Measurements from ENCODE around the gene FLNC. TPM values are rescaled to one million over a fixed set of nuclear protein-coding genes. Genes with fewer than 3 reads are reported as not detected.

FLNC gene
- total RNA-seq (32.8 and 60.7 TPM in 2 replicates), polyA plus RNA-seq (40.4 and 46.6 TPM in 2 replicates)

DNA sequence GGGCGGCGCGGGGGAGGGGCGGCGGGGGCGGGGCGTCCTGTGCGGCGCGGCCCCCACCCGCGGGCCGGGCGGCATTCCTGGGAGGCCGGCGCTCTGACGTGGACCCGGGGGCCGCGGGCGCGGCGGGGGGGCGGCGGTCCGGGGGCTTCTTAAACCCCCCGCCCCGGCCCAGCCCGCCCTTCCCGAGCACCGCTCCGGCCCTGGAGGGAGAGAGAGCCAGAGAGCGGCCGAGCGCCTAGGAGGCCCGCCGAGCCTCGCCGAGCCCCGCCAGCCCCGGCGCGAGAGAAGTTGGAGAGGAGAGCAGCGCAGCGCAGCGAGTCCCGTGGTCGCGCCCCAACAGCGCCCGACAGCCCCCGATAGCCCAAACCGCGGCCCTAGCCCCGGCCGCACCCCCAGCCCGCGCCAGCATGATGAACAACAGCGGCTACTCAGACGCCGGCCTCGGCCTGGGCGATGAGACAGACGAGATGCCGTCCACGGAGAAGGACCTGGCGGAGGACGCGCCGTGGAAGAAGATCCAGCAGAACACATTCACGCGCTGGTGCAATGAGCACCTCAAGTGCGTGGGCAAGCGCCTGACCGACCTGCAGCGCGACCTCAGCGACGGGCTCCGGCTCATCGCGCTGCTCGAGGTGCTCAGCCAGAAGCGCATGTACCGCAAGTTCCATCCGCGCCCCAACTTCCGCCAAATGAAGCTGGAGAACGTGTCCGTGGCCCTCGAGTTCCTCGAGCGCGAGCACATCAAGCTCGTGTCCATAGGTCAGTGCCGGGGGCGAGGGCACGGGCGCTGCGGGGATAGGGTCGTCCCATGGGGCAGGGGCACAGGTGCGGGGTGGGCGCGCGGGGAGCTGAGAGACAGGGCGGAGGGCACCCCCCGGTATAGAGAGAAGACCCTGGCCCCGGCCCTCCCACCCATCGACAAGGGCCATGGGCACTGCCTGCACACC, at the start of gene FLNC:
FLNC (plus strand) TSS at position 176 of the 947 bp plus-strand sequence; CDS start at position 408, 232 bp downstream.
- Histone ChIP-seq H3K9me3 (ENCODE audit: low read depth) (no peaks in the 10 kb centered on the region), H2AFZ (peak within 1 kb of the TSS; percentile 62), H3K4me1 (ENCODE audit: insufficient read depth) (peaks cover 63% of the 10 kb centered on the region), H3K27me3 (peaks cover 6% of the 10 kb centered on the region), H3K4me2 (peak within 1 kb of the TSS; percentile 95), H3K36me3 (replicated peaks; ENCODE audit: insufficient read depth, low read depth) (no peaks in the 10 kb centered on the region), H3K4me3 (peak within 1 kb of the TSS; percentile 66), H4K20me1 (ENCODE audit: insufficient read depth, poor library complexity, severe bottlenecking) (no peaks in the 10 kb centered on the region), H3K79me2 (peaks cover 2% of the 10 kb centered on the region), H3K9me2 (replicated peaks; ENCODE audit: insufficient read depth) (no peaks in the 10 kb centered on the region), H3K27ac (peak within 1 kb of the TSS; percentile 93)
- peak; percentile 87 for DNase-seq (ENCODE audit: low spot score)
- TF ChIP-seq EZH2phosphoT487 (IDR thresholded peaks at IDR 0.05; ENCODE audit: low read depth, severe bottlenecking, unreplicated experiment): no peak
- no peak for TF ChIP-seq EZH2 (IDR thresholded peaks at IDR 0.05; ENCODE audit: borderline replicate concordance)
- no peak for TF ChIP-seq CTCF (IDR thresholded peaks at IDR 0.05; ENCODE audit: poor library complexity)
- 2% methylated on average over 44 of the region's 109 CpGs for WGBS (ENCODE audit: low lambda C conversion rate, missing lambda C conversion rate)

DNA sequence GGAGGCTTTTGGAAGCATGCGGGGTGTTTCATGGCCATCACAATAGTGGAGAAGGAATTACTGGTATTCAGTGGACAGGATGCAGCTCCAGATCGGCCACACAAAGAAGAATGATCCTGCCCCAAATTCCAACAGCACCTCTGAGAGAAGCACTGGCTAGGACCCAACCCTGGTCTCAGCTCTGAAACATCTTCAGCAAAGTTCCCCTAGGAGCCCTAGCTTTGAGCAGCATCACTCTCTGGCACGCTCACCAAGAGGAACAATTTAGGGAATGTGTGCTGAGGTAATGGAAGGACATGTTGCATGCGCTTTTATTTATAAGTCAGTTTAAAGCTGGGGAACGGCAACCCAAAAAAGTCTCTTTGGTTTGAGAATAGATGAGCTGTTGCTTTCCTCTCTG, 49.1 kb upstream of the FLNC start:
- Histone ChIP-seq H3K27ac (no peak overlapping the region), H3K9me2 (replicated peaks; ENCODE audit: insufficient read depth) (no peaks in the 10 kb centered on the region), H3K4me1 (ENCODE audit: insufficient read depth) (peaks cover 5% of the 10 kb centered on the region), H4K20me1 (ENCODE audit: insufficient read depth, poor library complexity, severe bottlenecking) (no peaks in the 10 kb centered on the region), H3K27me3 (no peaks in the 10 kb centered on the region), H3K4me3 (no peak overlapping the region), H3K9me3 (ENCODE audit: low read depth) (peaks cover 3% of the 10 kb centered on the region), H2AFZ (no peak overlapping the region), H3K79me2 (no peaks in the 10 kb centered on the region), H3K36me3 (replicated peaks; ENCODE audit: insufficient read depth, low read depth) (no peaks in the 10 kb centered on the region), H3K4me2 (no peak overlapping the region)
- DNase-seq (ENCODE audit: low spot score): no peak
- WGBS (ENCODE audit: low lambda C conversion rate, missing lambda C conversion rate): 92% methylated on average over 5 of the region's 5 CpGs
- TF ChIP-seq EZH2phosphoT487 (IDR thresholded peaks at IDR 0.05; ENCODE audit: low read depth, severe bottlenecking, unreplicated experiment): no peak
- no peak for TF ChIP-seq EZH2 (IDR thresholded peaks at IDR 0.05; ENCODE audit: borderline replicate concordance)
- TF ChIP-seq CTCF (IDR thresholded peaks at IDR 0.05; ENCODE audit: poor library complexity): no peak

DNA sequence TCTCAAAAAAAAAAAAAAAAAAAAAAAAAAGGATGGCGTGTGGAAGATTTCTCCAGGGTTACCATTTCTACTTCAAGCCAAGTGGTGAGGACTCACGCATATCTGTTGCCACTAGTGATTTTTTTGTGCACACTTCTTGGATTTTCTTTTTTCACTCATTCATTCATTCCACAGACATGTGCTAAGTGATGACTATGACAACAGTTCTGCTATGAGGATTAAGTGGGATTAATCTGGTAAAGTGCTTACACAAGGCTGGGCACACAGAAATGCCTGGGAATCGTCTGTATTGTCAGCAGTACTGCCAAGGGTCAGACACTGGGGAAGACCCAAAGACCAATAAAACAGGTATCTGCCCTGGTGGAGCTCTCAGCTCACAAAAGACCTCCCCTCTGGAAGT, 48.4 kb upstream of the FLNC start:
- Histone ChIP-seq H2AFZ (no peak overlapping the region), H3K4me3 (no peak overlapping the region), H3K27ac (no peak overlapping the region), H3K4me1 (ENCODE audit: insufficient read depth) (peaks cover 5% of the 10 kb centered on the region), H3K9me3 (ENCODE audit: low read depth) (peaks cover 3% of the 10 kb centered on the region), H4K20me1 (ENCODE audit: insufficient read depth, poor library complexity, severe bottlenecking) (no peaks in the 10 kb centered on the region), H3K4me2 (no peak overlapping the region), H3K27me3 (no peaks in the 10 kb centered on the region), H3K79me2 (no peaks in the 10 kb centered on the region), H3K36me3 (replicated peaks; ENCODE audit: insufficient read depth, low read depth) (no peaks in the 10 kb centered on the region), H3K9me2 (replicated peaks; ENCODE audit: insufficient read depth) (no peaks in the 10 kb centered on the region)
- no peak for DNase-seq (ENCODE audit: low spot score)
- WGBS (ENCODE audit: low lambda C conversion rate, missing lambda C conversion rate): 69% methylated on average over 3 of the region's 3 CpGs
- TF ChIP-seq CTCF (IDR thresholded peaks at IDR 0.05; ENCODE audit: poor library complexity) (no peak), EZH2phosphoT487 (IDR thresholded peaks at IDR 0.05; ENCODE audit: low read depth, severe bottlenecking, unreplicated experiment) (no peak), EZH2 (IDR thresholded peaks at IDR 0.05; ENCODE audit: borderline replicate concordance) (no peak)

Measured in hepatocyte (in vitro differentiated cells).